DND-41 (cell line): ENCODE measurements around the gene GYPC.

Experiments
- EZH2 ChIP-seq: IDR thresholded peaks from 3 replicates; pipeline ENCODE4 v1.6.1; 2012; ENCODE audit warnings: borderline replicate concordance, low read depth, mild to moderate bottlenecking, moderate library complexity, low read length, inconsistent platforms; ENCODE audit not compliant: severe bottlenecking
- TF ChIP-seq, protein P1 (sequence below): IDR thresholded peaks from 2 replicates; pipeline ENCODE4 v1.5.1; 2012; ENCODE audit warnings: borderline replicate concordance, low read length, moderate library complexity, mild to moderate bottlenecking; ENCODE audit not compliant: poor library complexity, severe bottlenecking; ENCODE audit errors: extremely low read depth

DNA sequence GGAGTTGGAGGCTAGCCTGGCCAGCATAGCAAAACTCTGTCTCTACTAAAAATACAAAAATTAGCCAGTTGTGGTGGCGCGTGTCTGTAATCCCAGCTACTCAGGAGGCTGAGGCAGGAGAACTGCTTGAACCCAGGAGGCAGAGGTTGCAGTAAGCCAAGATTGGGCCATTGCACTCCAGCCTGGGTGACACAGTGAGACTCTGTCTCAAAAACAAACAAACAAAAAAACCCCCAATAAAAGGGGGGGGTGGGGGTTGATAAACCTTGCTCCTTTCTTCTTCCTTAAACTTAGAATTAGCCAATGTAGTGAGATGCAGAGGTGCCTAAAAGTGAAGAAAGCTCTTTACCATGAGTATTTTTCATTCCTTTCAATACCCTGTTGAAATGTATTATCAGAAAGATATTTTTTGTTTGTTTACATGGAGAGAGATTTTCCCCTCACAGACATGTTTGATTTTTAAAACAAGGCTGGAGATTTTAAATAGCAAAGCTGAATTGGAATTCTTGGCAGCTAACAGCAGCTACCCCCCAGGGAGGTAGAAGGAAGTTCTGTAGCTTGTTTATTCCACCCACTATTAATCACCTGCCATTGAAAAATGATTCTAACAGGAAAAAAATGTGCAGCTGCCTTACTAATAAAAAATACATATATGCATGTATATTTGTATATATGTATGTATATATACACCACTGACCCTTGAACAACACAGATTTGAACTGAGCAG lies 48.6 kb downstream of the GYPC start:
- TF ChIP-seq, protein P1, sequence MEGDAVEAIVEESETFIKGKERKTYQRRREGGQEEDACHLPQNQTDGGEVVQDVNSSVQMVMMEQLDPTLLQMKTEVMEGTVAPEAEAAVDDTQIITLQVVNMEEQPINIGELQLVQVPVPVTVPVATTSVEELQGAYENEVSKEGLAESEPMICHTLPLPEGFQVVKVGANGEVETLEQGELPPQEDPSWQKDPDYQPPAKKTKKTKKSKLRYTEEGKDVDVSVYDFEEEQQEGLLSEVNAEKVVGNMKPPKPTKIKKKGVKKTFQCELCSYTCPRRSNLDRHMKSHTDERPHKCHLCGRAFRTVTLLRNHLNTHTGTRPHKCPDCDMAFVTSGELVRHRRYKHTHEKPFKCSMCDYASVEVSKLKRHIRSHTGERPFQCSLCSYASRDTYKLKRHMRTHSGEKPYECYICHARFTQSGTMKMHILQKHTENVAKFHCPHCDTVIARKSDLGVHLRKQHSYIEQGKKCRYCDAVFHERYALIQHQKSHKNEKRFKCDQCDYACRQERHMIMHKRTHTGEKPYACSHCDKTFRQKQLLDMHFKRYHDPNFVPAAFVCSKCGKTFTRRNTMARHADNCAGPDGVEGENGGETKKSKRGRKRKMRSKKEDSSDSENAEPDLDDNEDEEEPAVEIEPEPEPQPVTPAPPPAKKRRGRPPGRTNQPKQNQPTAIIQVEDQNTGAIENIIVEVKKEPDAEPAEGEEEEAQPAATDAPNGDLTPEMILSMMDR, result no peak
- TF ChIP-seq EZH2, result no peak
